CD4-positive, alpha-beta T cell treated with Interleukin-12 subunit alpha and Interleukin-12 subunit beta, for 1 hour (primary cell): ENCODE data around the gene AFAP1.

Experiments
- DNase-seq: peaks from one replicate; pipeline ENCODE4 v3.0.0-alpha.2; 2020

The AFAP1 gene

DNA sequence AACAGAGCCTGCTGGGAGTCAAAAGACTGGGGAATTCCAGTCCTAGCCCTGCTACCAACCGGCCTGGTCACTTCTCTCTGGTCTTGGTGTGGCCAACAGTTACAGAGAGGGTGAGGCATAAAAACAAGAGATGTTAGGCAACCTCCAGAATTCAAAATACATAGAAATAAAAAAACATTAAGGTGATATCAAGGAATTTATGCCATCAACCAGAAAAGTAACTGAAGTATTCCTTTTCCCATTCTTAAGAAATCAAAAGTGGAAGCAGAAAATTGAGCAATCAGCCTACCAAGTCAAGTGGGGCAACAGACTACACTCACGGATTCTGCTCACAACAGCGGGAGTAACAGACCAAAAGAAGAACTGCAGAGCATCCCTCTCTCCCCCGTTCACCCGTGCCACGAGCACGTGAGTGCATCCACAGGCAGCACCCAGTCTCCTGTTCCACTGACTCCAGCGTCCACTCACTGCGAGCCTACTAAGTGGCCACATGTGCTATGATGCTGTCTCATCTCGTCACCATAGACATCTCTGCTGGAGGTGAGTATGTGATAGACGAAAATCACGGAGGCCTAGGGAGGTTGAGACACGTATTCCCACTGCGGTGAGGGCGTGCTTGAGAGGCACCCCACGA lies 29.3 kb downstream of the AFAP1 start:
- DNase-seq: no peak

DNA sequence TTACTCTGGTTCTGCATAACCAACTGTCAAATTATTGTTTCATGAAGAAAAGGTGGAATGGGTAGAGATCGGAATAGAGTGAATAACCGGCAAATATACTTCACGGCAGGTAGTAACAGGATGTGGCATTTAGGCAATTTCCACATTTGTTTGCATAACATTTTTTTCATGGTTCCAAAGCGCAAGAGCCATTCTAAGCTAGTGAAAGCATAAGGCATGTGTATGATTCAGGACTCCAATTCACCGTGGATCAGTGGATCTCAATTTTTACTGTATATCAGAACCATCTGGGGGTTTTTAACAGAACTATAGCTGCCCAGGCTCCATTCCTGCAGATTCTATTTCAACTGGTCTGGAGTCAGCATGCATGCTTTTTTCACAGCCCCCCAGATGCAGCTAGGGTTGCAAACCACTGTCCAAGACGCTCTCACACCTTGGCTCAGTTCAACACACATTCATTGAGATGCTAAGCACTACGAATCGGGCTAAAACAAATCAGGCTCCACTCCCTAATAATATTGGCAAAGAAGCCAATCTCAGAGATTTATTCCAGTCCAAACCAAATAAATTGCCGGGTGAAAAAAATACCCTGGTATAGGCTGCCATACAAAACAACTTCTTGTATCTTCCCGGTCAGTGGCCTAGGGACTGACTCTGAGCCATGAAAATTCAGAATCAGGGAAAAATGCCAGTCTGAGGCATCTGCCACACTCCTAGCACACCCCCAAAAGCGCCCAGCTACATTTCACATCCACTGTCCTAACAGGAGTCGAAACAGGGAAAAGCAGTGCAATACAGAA lies 30.0 kb downstream of the AFAP1 start:
- no peak for DNase-seq

DNA sequence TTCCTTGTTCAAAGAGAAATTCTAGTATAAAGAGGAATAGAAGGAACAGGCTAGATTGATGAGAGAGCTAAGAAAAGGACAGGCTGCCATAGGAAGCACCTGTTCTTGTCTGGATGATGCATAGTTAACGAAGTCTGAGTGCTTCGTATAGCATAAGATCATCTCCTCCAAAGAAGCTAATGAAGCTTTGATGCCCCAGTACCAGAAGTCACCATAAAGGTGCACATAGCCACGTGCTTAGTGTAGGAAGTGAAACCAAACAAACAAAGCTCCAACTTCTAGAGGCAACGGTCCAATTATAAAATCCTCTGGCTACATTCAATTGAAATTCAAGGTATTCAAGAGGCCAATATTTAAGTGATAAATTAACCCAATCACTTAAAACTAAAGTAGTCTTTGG lies 31.0 kb downstream of the AFAP1 start:
- no peak for DNase-seq

DNA sequence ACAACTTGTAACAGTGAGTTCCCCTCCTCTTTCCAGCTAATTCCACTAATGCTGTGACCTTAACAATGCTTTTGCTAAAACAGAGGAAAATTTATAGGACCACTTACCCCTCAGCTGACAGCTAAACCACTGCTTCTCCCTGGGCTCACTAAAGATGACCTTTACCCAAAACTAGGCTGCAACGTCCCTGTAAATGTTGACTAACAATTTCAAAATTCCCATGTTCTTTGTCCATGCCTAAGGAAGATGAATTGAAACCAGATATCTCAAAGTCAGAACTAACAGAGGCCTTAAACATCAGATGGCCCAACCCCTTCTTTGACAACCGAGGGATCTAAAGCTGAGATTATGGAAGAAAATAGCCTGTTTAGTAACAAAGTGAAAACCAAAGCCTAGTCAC lies 32.5 kb downstream of the AFAP1 start:
- no peak for DNase-seq

DNA sequence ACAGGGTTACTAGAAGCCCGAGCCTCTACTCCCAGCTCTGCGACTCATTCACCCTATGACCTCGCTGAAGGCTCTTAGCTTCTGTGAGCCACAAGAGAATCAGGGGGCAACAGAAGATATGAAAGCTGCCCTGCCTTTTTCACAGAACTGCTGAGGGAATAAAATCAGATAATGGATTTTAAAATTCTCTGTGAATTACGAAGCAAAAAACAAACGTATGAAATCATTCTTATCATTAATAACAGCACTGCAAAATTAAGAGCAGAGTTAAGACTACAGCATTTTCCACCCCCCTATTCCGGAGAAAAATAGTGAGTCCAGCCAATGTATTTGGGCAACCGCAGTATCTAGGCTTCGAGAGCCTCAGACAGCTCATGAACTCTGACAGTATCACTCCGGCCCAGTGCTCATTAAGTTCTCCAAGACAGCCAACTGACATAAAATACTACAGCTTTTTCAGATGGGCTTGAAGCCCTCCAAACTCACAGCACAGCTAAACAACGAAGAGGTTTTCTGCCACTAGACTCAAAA lies 33.4 kb downstream of the AFAP1 start:
- DNase-seq: no peak

DNA sequence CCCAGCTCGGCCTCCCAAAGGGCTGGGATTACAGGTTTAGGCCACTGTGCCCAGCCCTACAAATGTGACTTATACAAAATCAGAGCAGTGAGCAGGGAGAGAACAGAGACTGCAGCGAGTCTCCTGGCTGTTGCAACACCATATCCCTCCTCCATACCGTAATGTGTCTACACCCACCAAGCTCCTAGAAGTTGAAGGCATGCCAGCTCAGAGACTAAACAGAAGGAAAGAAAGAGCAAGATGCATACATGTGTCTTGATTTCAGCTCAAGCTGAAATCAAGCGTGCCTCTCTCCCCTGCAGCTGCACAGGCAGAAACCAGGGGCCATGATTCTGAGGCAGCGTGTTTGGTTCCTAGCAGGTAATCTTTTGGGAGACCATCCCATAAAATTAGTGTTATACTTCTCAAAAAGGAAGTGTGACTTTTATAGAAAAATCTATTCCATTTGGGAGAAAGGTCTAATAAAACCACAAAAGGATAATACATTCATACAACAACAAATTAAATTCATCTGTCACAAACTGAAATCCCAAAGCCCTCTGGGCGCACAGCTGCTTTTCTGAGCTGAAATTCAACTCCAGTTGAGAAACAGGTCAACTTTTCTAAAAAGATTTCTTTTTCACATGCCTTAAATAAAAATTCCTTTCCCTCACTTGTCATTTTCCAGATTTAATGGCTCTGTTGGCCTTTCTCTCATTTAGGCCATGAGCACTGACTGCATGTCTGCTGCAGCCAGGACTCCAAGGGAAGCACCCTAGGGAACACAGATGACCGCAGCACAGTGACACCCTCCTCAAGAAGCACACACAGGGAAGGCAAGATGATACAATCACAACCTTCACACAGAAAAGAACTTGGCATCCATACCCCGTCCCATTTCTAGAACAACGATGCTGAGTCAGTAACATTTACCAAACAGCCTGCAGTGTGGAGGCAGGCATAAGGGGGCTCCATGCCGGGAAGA lies 34.4 kb downstream of the AFAP1 start:
- DNase-seq: no peak

DNA sequence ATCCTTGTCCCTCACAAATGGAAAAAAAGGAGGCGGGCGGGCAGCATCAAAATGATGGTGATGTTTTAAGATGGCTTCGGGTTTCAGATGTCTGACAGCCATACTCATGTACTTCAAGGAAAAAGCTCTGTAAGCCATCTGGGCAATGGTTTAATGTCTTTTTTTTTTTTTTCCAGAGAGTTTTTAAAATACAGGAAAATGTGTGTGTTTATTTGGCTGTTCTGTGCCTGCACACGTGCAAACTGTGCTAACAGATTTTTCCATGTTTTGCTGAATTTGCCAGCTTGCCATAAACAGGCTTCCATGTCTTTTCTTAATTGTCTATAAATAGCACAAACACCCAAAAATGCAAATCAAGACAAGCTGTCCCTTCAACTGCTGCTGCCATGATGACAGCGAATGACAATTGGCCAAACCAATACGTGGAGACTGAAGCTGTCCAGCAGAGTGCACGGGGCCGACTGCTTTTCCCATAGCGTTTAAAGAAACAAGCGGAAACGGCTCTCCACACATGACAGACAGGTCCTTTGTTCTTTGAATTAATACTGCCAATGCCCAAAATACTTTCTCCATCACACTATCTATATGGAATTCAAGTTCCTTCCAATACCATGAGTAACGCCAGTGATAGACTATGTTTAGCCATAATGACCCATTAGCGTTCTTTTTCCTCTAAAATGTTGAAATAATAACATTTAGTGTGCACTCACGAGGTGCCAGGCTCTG lies 35.7 kb downstream of the AFAP1 start:
- no peak for DNase-seq

DNA sequence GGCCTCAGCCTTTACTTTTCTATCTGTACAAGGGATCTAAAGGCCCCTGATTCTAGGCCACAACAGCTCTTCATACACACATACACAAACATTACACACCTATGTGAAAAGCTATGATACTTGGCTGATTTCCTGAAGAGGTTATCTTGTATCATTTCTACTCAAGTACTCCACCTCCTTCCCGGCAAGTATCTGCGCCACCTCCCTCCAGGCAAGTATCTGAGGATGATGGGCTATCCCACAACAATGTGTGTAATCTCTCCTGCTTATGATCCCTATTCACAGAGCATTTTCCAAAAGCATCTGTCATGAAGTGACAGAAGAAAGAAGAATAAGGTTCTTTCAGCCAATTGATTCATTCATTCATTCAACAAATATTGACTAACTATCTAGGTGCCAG lies 36.8 kb downstream of the AFAP1 start:
- no peak for DNase-seq

DNA sequence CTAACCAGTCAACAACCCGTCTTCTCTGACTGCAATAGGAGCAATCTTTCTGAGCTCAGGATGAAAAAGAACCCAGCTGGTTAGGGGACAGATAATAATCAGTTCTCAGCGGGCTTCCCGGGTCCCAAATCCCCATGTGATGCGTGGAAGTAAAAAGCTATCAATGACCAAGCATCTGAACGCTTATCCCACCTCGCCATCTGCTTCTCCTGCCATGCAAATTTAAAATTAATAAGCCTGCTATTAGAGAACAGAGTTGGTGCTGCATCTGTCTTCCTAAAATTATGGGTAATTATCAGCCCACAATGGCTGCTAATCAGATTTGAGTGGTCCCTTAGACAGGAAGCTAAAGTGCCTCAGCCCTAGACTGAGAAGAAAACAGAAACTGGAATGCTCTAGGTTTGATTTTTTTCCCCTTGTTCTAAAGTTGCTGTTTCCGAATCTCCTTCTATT lies 37.5 kb downstream of the AFAP1 start:
- DNase-seq: no peak

DNA sequence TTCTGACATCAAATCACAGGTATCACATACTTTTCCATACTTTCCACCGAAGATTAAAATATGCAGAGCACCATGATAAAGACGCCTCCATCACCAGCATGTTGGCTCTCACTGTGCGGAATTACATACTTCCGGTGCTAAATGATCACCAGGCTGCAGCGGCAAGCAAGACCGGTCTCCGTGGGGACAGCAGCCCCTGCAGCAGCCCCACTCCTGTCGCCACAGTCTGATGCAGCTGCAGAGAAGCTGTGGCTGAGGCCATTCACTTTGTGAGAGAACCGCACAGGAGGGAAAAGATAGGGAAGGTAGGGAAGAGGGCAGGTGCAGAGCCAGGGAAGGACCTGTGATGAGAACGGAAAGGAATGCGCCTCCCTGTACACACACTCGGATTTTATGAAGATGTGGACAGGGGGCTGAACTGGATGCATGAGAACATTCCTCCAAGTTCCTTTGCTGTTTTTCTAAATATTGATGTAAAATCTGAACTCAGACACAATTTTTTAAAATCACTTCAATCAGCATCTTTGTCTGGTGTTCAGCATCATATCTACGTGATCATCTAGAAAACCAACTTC lies 38.3 kb downstream of the AFAP1 start:
- DNase-seq: no peak

DNA sequence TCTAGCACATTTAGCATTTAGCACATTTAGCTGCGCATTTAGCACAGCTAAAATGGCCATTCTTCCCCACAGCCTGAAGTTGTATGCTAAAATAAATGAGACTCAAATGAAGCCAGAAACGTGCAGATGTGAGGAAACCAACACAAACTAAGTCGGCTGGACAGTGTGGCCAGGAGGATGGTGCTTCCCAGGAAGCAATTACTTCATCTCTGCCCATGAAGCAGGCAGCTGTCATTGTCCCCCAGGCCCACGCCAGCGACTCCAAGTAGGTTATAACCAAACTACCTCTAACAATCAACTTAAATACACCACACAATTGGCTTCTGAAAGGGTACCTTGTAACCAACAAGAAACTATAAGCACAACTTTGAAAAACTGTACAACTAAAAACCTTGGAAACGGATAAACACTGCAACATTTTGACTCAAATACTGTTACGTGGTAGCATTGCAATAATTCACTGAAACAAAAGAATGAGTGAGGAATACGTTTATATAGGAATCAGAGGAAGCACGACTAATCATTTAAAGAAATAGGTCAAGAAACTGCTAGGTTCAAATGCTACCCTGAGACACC lies 39.2 kb downstream of the AFAP1 start:
- DNase-seq: no peak

DNA sequence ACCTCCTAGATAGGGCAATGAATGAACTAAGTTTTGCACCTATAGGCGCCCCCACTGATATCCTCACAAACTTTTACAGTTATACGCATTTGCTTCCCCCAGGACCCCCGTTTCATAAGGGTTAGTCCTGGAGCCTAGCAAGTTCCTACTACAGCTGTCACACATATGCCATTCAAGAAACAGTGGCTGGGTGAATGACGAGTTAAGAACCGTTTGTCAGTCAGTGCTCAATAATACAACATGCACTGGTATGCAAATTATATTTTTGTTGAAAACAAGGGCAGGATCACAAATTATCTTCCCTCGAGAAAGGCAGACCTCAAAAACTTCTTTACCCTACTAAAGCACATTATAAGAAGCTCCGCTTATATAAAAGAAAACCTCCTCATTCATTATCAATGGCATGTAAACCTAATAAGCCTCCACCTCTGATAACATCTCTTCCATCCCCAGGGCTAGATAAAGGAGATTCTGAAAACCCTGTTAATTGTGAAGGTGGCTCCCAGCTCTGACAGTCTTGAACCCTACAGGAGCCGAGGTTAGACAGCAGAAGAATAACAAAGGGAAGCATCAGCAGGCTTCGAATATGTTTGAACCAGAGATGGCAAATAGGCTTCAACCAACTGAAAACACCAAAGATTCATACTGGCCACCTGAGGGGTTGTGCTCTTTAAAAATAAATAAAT lies 40.3 kb downstream of the AFAP1 start:
- DNase-seq: no peak

DNA sequence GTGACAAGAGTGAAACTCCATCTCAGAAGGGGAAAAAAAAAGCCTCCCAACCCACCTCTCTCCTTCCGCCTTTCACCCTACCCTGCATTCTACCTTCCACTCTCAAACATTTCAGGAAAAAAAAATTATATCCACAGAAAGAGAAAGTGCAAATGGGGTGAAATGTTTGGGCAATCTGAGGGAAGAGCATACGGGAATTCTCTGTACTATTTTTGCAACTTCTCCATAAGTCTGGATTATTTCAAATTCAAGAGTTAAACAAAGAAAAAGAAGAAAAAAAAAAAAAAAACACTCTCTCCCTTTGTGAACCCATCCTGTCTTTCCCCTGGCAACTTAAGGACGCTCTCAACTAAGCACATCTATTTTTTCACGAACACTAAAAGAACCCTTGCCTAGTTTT lies 41.3 kb downstream of the AFAP1 start:
- DNase-seq: no peak

DNA sequence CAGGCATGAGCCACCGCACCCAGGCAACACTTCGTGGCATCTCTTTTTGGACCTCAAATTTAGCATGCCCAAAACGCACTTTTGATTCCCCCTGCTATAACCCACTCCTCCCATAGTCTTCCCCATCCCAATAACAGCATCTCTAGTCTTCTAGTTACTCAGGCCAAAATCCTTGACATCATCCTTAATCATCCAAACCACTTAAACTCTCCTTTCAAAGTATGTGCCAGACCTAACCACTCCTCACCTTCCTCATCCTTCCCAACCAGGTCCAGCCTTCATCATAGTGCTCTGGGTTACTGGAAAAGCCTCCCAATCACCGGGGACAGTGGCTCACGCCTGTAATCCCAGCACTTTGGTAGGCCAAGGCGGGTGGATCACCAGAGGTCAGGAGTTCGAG lies 41.9 kb downstream of the AFAP1 start:
- no peak for DNase-seq

DNA sequence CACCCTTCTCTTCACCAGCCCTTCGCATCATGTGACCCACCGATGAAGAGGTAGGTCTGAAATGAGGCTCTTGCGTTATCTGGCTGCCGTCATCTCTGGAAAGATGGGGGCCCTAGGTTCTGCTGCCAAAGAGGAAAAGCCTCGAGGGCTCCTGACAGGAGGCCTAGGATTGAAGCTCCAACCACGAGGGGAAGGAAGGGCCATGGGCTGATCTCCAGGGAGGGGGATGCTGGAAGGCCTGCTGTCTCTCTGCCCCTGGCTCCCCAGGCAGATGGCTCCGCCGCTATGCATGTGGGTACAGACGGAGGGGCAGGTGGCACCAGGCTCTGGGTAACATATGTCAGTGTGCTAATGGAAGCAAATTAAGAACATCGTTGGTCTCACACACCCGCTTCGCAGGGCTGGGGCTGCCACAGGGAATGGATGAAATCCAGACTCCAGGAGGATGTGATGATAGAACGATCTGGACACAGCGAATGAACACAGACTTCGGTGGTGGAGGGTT lies 44.9 kb downstream of the AFAP1 start:
- DNase-seq: no peak

DNA sequence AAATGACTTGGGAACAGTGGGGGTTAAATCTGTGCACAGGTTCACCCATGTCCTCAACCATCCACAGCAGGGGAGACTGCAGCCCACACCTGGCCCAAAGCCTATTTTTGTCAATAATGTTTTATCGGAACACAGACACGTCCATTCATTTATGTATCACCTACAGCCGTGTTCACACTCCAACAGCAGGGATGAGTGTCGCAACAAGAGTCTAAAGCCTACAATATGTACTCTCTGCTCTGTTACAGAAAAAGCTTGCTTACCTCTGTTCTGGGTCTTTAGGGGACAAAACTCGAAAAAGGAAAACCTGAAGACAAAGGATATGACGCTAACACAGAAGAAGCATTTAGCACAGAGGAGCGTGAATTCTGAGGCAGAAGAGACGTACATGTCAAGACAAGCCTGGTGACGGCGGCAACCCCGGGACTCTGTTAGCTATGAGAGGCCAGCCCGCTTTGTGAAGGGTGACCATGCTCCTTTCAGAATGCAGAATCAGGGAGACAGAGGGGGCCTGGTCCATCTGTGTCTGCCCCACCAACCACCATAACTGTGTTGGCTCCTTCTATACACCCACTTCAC lies 45.5 kb downstream of the AFAP1 start:
- no peak for DNase-seq

DNA sequence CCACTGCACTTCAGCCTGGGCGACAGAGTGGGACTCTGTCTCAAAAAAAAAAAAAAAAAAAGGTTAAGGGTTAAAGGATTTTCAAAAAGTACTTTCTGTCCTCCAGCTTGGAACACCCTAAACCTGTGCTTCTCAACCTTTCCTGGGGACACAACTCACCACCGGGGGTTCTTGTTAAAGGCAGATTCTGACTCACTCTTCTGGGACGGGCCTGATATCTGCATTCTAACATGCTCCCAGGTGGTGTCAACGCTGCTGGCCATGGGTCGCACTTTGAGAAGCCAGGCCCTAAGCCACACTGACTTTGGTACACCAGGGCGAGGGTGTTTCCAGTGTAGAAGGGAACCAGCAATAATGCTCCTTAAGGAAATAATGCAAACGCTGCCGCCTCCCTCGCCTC lies 46.1 kb downstream of the AFAP1 start:
- DNase-seq: no peak

DNA sequence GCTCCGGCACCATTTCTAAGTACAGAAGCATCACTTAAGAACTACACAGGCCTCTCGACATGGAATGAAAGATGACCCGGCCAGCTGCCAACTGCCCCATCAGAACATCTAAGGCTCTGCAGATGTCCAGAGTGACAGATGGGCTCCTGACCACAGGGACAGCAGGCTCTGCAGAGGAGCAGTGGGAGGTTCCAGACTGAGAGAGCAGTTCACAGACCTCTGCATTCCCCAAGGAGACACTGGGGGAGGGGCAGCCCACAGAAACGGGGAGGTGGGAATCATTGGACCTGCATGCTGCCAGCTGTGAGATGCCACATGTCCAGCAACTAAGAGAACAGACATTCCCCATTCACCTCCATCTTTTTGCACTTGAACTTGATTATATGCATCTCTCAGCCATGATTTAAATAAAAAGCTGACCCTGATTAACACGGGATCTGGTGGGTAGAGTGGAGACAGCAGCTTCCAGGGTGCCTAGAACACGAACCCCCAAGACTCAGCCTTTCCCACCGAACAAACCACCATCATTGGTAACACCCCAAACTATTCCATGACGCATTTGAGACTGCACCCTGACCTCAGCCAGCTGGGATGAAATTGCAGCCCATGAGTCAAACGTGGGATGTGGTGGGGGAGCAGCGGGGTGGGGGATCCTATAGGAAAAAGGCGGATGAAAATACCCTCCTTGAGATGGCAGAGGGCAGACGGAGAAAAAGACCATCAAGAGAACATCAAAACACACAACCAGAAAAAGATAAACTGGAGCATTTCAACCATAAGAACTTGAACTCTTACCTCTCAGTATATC lies 47.2 kb downstream of the AFAP1 start:
- DNase-seq: no peak

DNA sequence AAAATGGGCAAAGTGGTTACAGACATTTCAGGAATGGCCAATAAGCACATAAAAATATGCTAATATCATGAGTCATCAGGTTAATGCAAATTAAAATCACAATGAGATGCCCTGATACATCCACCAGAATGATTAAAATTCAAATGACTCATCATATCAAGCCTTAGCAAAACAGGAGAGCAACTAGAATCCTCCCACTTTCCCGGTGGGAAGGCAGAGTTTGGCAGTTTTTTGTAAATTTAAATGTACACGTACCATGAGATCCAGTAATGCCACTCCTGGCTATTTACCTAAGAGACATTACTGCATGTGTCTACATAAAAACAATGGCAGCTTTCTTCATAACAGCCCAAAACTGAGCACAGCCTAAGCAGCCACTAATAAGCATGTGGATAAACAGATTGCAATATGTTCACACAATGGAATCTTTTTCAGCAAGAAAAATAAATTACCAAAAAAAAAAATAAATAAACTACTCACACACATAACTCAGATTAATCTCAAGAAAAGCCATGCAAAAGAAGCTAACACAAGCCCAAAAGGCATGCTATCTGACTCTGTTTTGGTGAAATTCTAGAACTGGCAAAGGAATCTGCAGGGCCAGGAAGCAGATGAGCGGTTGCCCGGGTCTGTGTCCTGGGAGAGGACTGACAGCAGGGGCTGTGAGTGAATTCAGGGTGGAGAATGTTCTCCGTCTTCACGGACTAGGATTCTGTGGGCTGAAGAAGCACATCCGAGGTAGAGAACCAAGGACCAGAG lies 48.8 kb downstream of the AFAP1 start:
- no peak for DNase-seq
